Neural progenitor cell (in vitro differentiated cells): Measurements from ENCODE around the gene ATP8A1. TPM values are rescaled to one million over a fixed set of nuclear protein-coding genes. Genes with fewer than 3 reads are reported as not detected.

Source experiments
- DNase-seq: peaks from one replicate; pipeline ENCODE4 v3.0.0-alpha.2; 2016; ENCODE audit warnings: low spot score
- H2AFZ ChIP-seq: fragments of 200-600 bp; sonication (generic); replicated peaks from 2 replicates; pipeline ENCODE4 v1.6.1; 2016; ENCODE audit warnings: antibody characterized with exemption
- H3F3A ChIP-seq: fragments of 200-600 bp; sonication (generic); 2 replicates; pipeline ENCODE4 v1.6.1; 2016; ENCODE audit warnings: antibody characterized with exemption, low read depth
- H3K27ac ChIP-seq: fragments of 200-600 bp; sonication (generic); 2 replicates; pipeline ENCODE4 v1.5.1; 2016; ENCODE audit warnings: mild to moderate bottlenecking
- H3K27me3 ChIP-seq: fragments of 200-600 bp; sonication (generic); 2 replicates; pipeline ENCODE4 v1.6.1; 2016; ENCODE audit warnings: mild to moderate bottlenecking, moderate library complexity
- H3K36me3 ChIP-seq: fragments of 200-600 bp; sonication (generic); 2 replicates; pipeline ENCODE4 v1.5.1; 2016
- H3K4me1 ChIP-seq: fragments of 200-600 bp; sonication (generic); 2 replicates; pipeline ENCODE4 v1.6.1; 2016; ENCODE audit warnings: mixed run types
- H3K4me2 ChIP-seq: fragments of 200-600 bp; sonication (generic); 2 replicates; pipeline ENCODE4 v1.6.1; 2016
- H3K4me3 ChIP-seq: fragments of 200-600 bp; sonication (generic); 2 replicates; pipeline ENCODE4 v1.5.1; 2016
- H3K79me2 ChIP-seq: fragments of 200-600 bp; sonication (generic); 2 replicates; pipeline ENCODE4 v1.6.1; 2016; ENCODE audit warnings: low read depth
- H3K9ac ChIP-seq: fragments of 200-600 bp; sonication (generic); 2 replicates; pipeline ENCODE4 v1.6.1; 2016
- H3K9me3 ChIP-seq: fragments of 200-600 bp; sonication (generic); 2 replicates; pipeline ENCODE4 v1.5.1; 2016; ENCODE audit warnings: low read depth
- H4K20me1 ChIP-seq: fragments of 200-600 bp; sonication (generic); 2 replicates; pipeline ENCODE4 v1.6.1; 2016; ENCODE audit warnings: low read depth
- H3K27ac Mint-ChIP-seq: 3 replicates; pipeline ENCODE4 v1.8.0; 2021; ENCODE audit warnings: mixed read lengths
- H3K27me3 Mint-ChIP-seq: 2 replicates; pipeline ENCODE4 v1.8.0; 2022; ENCODE audit warnings: low read depth, mild to moderate bottlenecking, inconsistent platforms, moderate library complexity, mixed read lengths; ENCODE audit not compliant: insufficient read depth
- H3K36me3 Mint-ChIP-seq: 3 replicates; pipeline ENCODE4 v1.8.0; 2021; ENCODE audit warnings: mixed read lengths
- H3K4me1 Mint-ChIP-seq: 3 replicates; pipeline ENCODE4 v1.8.0; 2021; ENCODE audit warnings: mixed read lengths
- H3K4me3 Mint-ChIP-seq: 3 replicates; pipeline ENCODE4 v1.8.0; 2021; ENCODE audit warnings: mild to moderate bottlenecking, moderate library complexity, mixed read lengths
- H3K9me3 Mint-ChIP-seq: 3 replicates; pipeline ENCODE4 v1.8.0; 2020; ENCODE audit warnings: mixed read lengths
- CTCF ChIP-seq: fragments of 200-600 bp; sonication (generic); IDR thresholded peaks from 2 replicates; pipeline ENCODE4 v1.5.1; 2017; ENCODE audit warnings: antibody characterized with exemption, mild to moderate bottlenecking
- EZH2 ChIP-seq: fragments of 200-600 bp; sonication (generic); IDR thresholded peaks from 2 replicates; pipeline ENCODE4 v1.6.1; 2017; ENCODE audit warnings: antibody characterized with exemption, mild to moderate bottlenecking, moderate library complexity
- EZH2phosphoT487 ChIP-seq: fragments of 200-600 bp; sonication (generic); IDR thresholded peaks from 2 replicates; pipeline ENCODE4 v1.6.1; 2017; ENCODE audit warnings: antibody characterized with exemption
- total RNA-seq: library from RNA; depleted of rRNA; stranded (reverse); fragments of >200 nt; gene quantifications from 2 replicates; pipeline ENCODE4 v1.2.3, GENCODE V29; 2015; ENCODE audit warnings: low replicate concordance

ATP8A1 gene
- total RNA-seq, 1 donor from 2014 or later, result 46.1 TPM

- Histone ChIP-seq H3K4me2 (no peak overlapping the region), H3K4me1 (peaks cover 8% of the 10 kb centered on the region), H4K20me1 (no peaks in the 10 kb centered on the region), H2AFZ (no peak overlapping the region), H3K79me2 (no peaks in the 10 kb centered on the region), H3K9me3 (no peaks in the 10 kb centered on the region), H3F3A (no peaks in the 10 kb centered on the region), H3K4me3 (no peak overlapping the region), H3K27ac (no peak overlapping the region), H3K36me3 (no peaks in the 10 kb centered on the region), H3K27me3 (no peaks in the 10 kb centered on the region), H3K9ac (no peak overlapping the region)
- no peak overlapping the region for H3K4me3 Mint-ChIP-seq
- no peaks in the 10 kb centered on the region for H3K4me1 Mint-ChIP-seq
- DNase-seq, result no peak
- H3K27ac Mint-ChIP-seq, result no peak overlapping the region
- peaks cover under 1% of the 10 kb centered on the region for H3K36me3 Mint-ChIP-seq
- TF ChIP-seq EZH2phosphoT487 (no peak), CTCF (no peak), EZH2 (no peak)
- H3K9me3 Mint-ChIP-seq, result peaks cover 2% of the 10 kb centered on the region
- H3K27me3 Mint-ChIP-seq, result no peaks in the 10 kb centered on the region
Observed at GRCh38 chr4:42442601-42443000, 214.3 kb downstream of the ATP8A1 start.

GRCh38 chr4:42440083-42440482, 216.8 kb downstream of the ATP8A1 start:
- no peak for TF ChIP-seq EZH2phosphoT487
- TF ChIP-seq EZH2, result no peak
- no peak for TF ChIP-seq CTCF
- Histone ChIP-seq H3K79me2 (no peaks in the 10 kb centered on the region), H3K4me3 (no peak overlapping the region), H3K36me3 (no peaks in the 10 kb centered on the region), H3K27me3 (no peaks in the 10 kb centered on the region), H3K4me1 (peaks cover 8% of the 10 kb centered on the region), H3F3A (no peaks in the 10 kb centered on the region), H3K9ac (no peak overlapping the region), H4K20me1 (no peaks in the 10 kb centered on the region), H3K9me3 (no peaks in the 10 kb centered on the region), H3K27ac (no peak overlapping the region), H2AFZ (no peak overlapping the region), H3K4me2 (no peak overlapping the region)
- Mint-ChIP-seq H3K27me3 (peaks cover 3% of the 10 kb centered on the region), H3K27ac (no peak overlapping the region), H3K4me1 (no peaks in the 10 kb centered on the region), H3K4me3 (no peak overlapping the region), H3K9me3 (no peaks in the 10 kb centered on the region), H3K36me3 (peaks cover 3% of the 10 kb centered on the region)
- no peak for DNase-seq

- H2AFZ ChIP-seq, result no peak overlapping the region
- H3K27me3 ChIP-seq, result no peaks in the 10 kb centered on the region
- no peaks in the 10 kb centered on the region for H3K36me3 ChIP-seq
- DNase-seq, result no peak
- no peak overlapping the region for H3K4me3 Mint-ChIP-seq
- peaks cover 8% of the 10 kb centered on the region for H3K4me1 ChIP-seq
- peaks cover 3% of the 10 kb centered on the region for H3K27me3 Mint-ChIP-seq
- TF ChIP-seq EZH2 (no peak), EZH2phosphoT487 (no peak), CTCF (no peak)
- no peak overlapping the region for H3K4me2 ChIP-seq
- H4K20me1 ChIP-seq, result no peaks in the 10 kb centered on the region
- no peaks in the 10 kb centered on the region for H3K9me3 Mint-ChIP-seq
- no peaks in the 10 kb centered on the region for H3K9me3 ChIP-seq
- H3K79me2 ChIP-seq, result no peaks in the 10 kb centered on the region
- no peak overlapping the region for H3K4me3 ChIP-seq
- H3F3A ChIP-seq, result no peaks in the 10 kb centered on the region
- no peak overlapping the region for H3K27ac ChIP-seq
- H3K27ac Mint-ChIP-seq, result no peak overlapping the region
- peaks cover 3% of the 10 kb centered on the region for H3K36me3 Mint-ChIP-seq
- no peaks in the 10 kb centered on the region for H3K4me1 Mint-ChIP-seq
- no peak overlapping the region for H3K9ac ChIP-seq
Observed at GRCh38 chr4:42436928-42437565, 219.9 kb downstream of the ATP8A1 start.
